ENCODE measurements around the gene POU6F2. TPM values are rescaled to one million over a fixed set of nuclear protein-coding genes. Genes with fewer than 3 reads are reported as not detected.

Gene POU6F2
- total RNA-seq, 5 donors from 2014 or later (not counting 1 experiment from before 2014, with no cell fraction given): not detected

- ChIA-PET CTCF (no interaction called here), POLR2A (no interaction called here)
- Histone ChIP-seq H3K9me3 (no peaks in the 10 kb centered on the region), H3K27ac (ENCODE audit: low read length) (no peak overlapping the region), H3K27me3 (replicated peaks in 1 of 2; ENCODE audit: control insufficient read depth in 2 of 2, extremely low read depth in 1 of 2, insufficient read depth in 2 of 2, low read length in 1 of 2) (peaks cover 6 to 12% of the 10 kb centered on the region in 2 experiments), H3K4me3 (ENCODE audit: control insufficient read depth in 1 of 2, extremely low read depth in 1 of 2, low read length in 1 of 2) (no peak overlapping the region), H3K4me1 (ENCODE audit: control insufficient read depth in 1 of 2, extremely low read depth in 1 of 2, insufficient read depth in 2 of 2, low read length in 2 of 2) (no peaks in the 10 kb centered on the region), H3K36me3 (ENCODE audit: control insufficient read depth in 2 of 2, extremely low read depth in 1 of 2, insufficient read depth in 1 of 2, low read length in 1 of 2) (no peaks in the 10 kb centered on the region)
- no peak for DNase-seq
- Mint-ChIP-seq H3K4me3 (no peak overlapping the region), H3K27me3 (peaks cover 31 to 36% of the 10 kb centered on the region in 2 donors), H3K9me3 (no peaks in the 10 kb centered on the region), H3K27ac (no peak overlapping the region), H3K36me3 (no peaks in the 10 kb centered on the region), H3K4me1 (no peaks in the 10 kb centered on the region)
- 32% methylated on average over 3 of the region's 4 CpGs for WGBS (ENCODE audit: insufficient coverage)
- ATAC-seq (replicated peaks in 1 of 4): no peak
These were observed 3.9 kb upstream of the POU6F2 start for GRCh38 chr7:38973760-38974159.

GRCh38 chr7:38975944-38976392, 1.7 kb upstream of the POU6F2 start:
- WGBS (ENCODE audit: insufficient coverage): 5% methylated on average over 38 of the region's 38 CpGs
- no peak for ATAC-seq (replicated peaks in 1 of 4)
- CTCF ChIA-PET: no interaction called here
- no peak for DNase-seq
- Mint-ChIP-seq H3K4me3 (no peak overlapping the region), H3K9me3 (no peaks in the 10 kb centered on the region), H3K27ac (no peak overlapping the region), H3K27me3 (peaks cover 39 to 45% of the 10 kb centered on the region in 2 donors), H3K4me1 (no peaks in the 10 kb centered on the region), H3K36me3 (no peaks in the 10 kb centered on the region)
- Histone ChIP-seq H3K36me3 (ENCODE audit: control insufficient read depth in 2 of 2, extremely low read depth in 1 of 2, insufficient read depth in 1 of 2, low read length in 1 of 2) (no peaks in the 10 kb centered on the region), H3K4me1 (ENCODE audit: control insufficient read depth in 1 of 2, extremely low read depth in 1 of 2, insufficient read depth in 2 of 2, low read length in 2 of 2) (no peaks in the 10 kb centered on the region), H3K9me3 (no peaks in the 10 kb centered on the region), H3K4me3 (ENCODE audit: control insufficient read depth in 1 of 2, extremely low read depth in 1 of 2, low read length in 1 of 2) (no peak overlapping the region), H3K27me3 (replicated peaks in 1 of 2; ENCODE audit: control insufficient read depth in 2 of 2, extremely low read depth in 1 of 2, insufficient read depth in 2 of 2, low read length in 1 of 2) (peaks cover 6 to 15% of the 10 kb centered on the region in 2 experiments), H3K27ac (ENCODE audit: low read length) (no peak overlapping the region)
- POLR2A ChIA-PET: no interaction called here

- Mint-ChIP-seq H3K4me1 (no peaks in the 10 kb centered on the region), H3K36me3 (no peaks in the 10 kb centered on the region), H3K27me3 (peaks cover 47 to 51% of the 10 kb centered on the region in 2 donors), H3K4me3 (no peak overlapping the region), H3K9me3 (no peaks in the 10 kb centered on the region), H3K27ac (no peak overlapping the region)
- ChIA-PET POLR2A (no interaction called here), CTCF (no interaction called here)
- DNase-seq (no peak), ATAC-seq (replicated peaks in 1 of 4) (no peak)
- Histone ChIP-seq H3K36me3 (ENCODE audit: control insufficient read depth in 2 of 2, extremely low read depth in 1 of 2, insufficient read depth in 1 of 2, low read length in 1 of 2) (no peaks in the 10 kb centered on the region), H3K4me3 (ENCODE audit: control insufficient read depth in 1 of 2, extremely low read depth in 1 of 2, low read length in 1 of 2) (no peak overlapping the region), H3K27me3 (replicated peaks in 1 of 2; ENCODE audit: control insufficient read depth in 2 of 2, extremely low read depth in 1 of 2, insufficient read depth in 2 of 2, low read length in 1 of 2) (peaks cover 6 to 15% of the 10 kb centered on the region in 2 experiments), H3K9me3 (no peaks in the 10 kb centered on the region), H3K27ac (ENCODE audit: low read length) (no peak overlapping the region), H3K4me1 (ENCODE audit: control insufficient read depth in 1 of 2, extremely low read depth in 1 of 2, insufficient read depth in 2 of 2, low read length in 2 of 2) (no peaks in the 10 kb centered on the region)
- 87% methylated on average over 3 of the region's 5 CpGs for WGBS (ENCODE audit: insufficient coverage)
These were observed 782 bp downstream of the POU6F2 start for GRCh38 chr7:38978491-38978890.

GRCh38 chr7:38992203-38992602, 14.5 kb downstream of the POU6F2 start:
- DNase-seq: no peak
- H3K27me3 ChIP-seq (replicated peaks in 1 of 2; ENCODE audit: control insufficient read depth in 2 of 2, extremely low read depth in 1 of 2, insufficient read depth in 2 of 2, low read length in 1 of 2): no peaks in the 10 kb centered on the region
- H3K36me3 ChIP-seq (ENCODE audit: control insufficient read depth in 2 of 2, extremely low read depth in 1 of 2, insufficient read depth in 1 of 2, low read length in 1 of 2): no peaks in the 10 kb centered on the region
- no peak overlapping the region for H3K4me3 ChIP-seq (ENCODE audit: control insufficient read depth in 1 of 2, extremely low read depth in 1 of 2, low read length in 1 of 2)
- H3K27ac Mint-ChIP-seq: no peak overlapping the region
- ChIA-PET CTCF (no interaction called here), POLR2A (no interaction called here)
- peaks cover 0 to 4% (median 0%) of the 10 kb centered on the region in 3 donors for H3K9me3 Mint-ChIP-seq
- no peaks in the 10 kb centered on the region for H3K9me3 ChIP-seq
- H3K4me1 ChIP-seq (ENCODE audit: control insufficient read depth in 1 of 2, extremely low read depth in 1 of 2, insufficient read depth in 2 of 2, low read length in 2 of 2): no peaks in the 10 kb centered on the region
- H3K4me1 Mint-ChIP-seq: no peaks in the 10 kb centered on the region
- H3K4me3 Mint-ChIP-seq: no peak overlapping the region
- H3K36me3 Mint-ChIP-seq: no peaks in the 10 kb centered on the region
- H3K27ac ChIP-seq (ENCODE audit: low read length): no peak overlapping the region
- peaks cover 9 to 18% of the 10 kb centered on the region in 2 donors for H3K27me3 Mint-ChIP-seq
- no peak for ATAC-seq (replicated peaks in 1 of 4)
- 69% methylated on average over 2 of the region's 4 CpGs for WGBS (ENCODE audit: insufficient coverage)

- Histone ChIP-seq H3K4me1 (ENCODE audit: control insufficient read depth in 1 of 2, extremely low read depth in 1 of 2, insufficient read depth in 2 of 2, low read length in 2 of 2) (no peaks in the 10 kb centered on the region), H3K4me3 (ENCODE audit: control insufficient read depth in 1 of 2, extremely low read depth in 1 of 2, low read length in 1 of 2) (no peak overlapping the region), H3K27ac (ENCODE audit: low read length) (no peak overlapping the region), H3K9me3 (no peaks in the 10 kb centered on the region), H3K27me3 (replicated peaks in 1 of 2; ENCODE audit: control insufficient read depth in 2 of 2, extremely low read depth in 1 of 2, insufficient read depth in 2 of 2, low read length in 1 of 2) (no peaks in the 10 kb centered on the region), H3K36me3 (ENCODE audit: control insufficient read depth in 2 of 2, extremely low read depth in 1 of 2, insufficient read depth in 1 of 2, low read length in 1 of 2) (no peaks in the 10 kb centered on the region)
- DNase-seq: no peak
- WGBS (ENCODE audit: insufficient coverage): 71% methylated on average over 1 of the region's 1 CpG
- no peaks in the 10 kb centered on the region for H3K27me3 Mint-ChIP-seq
- no peak overlapping the region for H3K27ac Mint-ChIP-seq
- no peaks in the 10 kb centered on the region for H3K4me1 Mint-ChIP-seq
- ChIA-PET POLR2A (no interaction called here), CTCF (no interaction called here)
- no peak for ATAC-seq (replicated peaks in 1 of 4)
- H3K4me3 Mint-ChIP-seq: no peak overlapping the region
- no peaks in the 10 kb centered on the region for H3K36me3 Mint-ChIP-seq
- no peaks in the 10 kb centered on the region for H3K9me3 Mint-ChIP-seq
These were observed 23.9 kb downstream of the POU6F2 start for GRCh38 chr7:39001595-39001994.

GRCh38 chr7:39002755-39003154, 25.0 kb downstream of the POU6F2 start:
- Mint-ChIP-seq H3K4me1 (no peaks in the 10 kb centered on the region), H3K27me3 (no peaks in the 10 kb centered on the region), H3K36me3 (no peaks in the 10 kb centered on the region), H3K27ac (no peak overlapping the region), H3K4me3 (no peak overlapping the region), H3K9me3 (no peaks in the 10 kb centered on the region)
- no peak for DNase-seq
- no peak for ATAC-seq (replicated peaks in 1 of 4)
- Histone ChIP-seq H3K36me3 (ENCODE audit: control insufficient read depth in 2 of 2, extremely low read depth in 1 of 2, insufficient read depth in 1 of 2, low read length in 1 of 2) (no peaks in the 10 kb centered on the region), H3K4me1 (ENCODE audit: control insufficient read depth in 1 of 2, extremely low read depth in 1 of 2, insufficient read depth in 2 of 2, low read length in 2 of 2) (no peaks in the 10 kb centered on the region), H3K27ac (ENCODE audit: low read length) (no peak overlapping the region), H3K4me3 (ENCODE audit: control insufficient read depth in 1 of 2, extremely low read depth in 1 of 2, low read length in 1 of 2) (no peak overlapping the region), H3K27me3 (replicated peaks in 1 of 2; ENCODE audit: control insufficient read depth in 2 of 2, extremely low read depth in 1 of 2, insufficient read depth in 2 of 2, low read length in 1 of 2) (no peaks in the 10 kb centered on the region), H3K9me3 (no peaks in the 10 kb centered on the region)
- WGBS (ENCODE audit: insufficient coverage): no CpG with 5 or more reads among the region's 5 CpGs
- ChIA-PET POLR2A (no interaction called here), CTCF (no interaction called here)

- no peaks in the 10 kb centered on the region for H3K27me3 ChIP-seq (replicated peaks in 1 of 2; ENCODE audit: control insufficient read depth in 2 of 2, extremely low read depth in 1 of 2, insufficient read depth in 2 of 2, low read length in 1 of 2)
- POLR2A ChIA-PET: no interaction called here
- H3K27me3 Mint-ChIP-seq: no peaks in the 10 kb centered on the region
- CTCF ChIA-PET: no interaction called here
- H3K4me1 ChIP-seq (ENCODE audit: control insufficient read depth in 1 of 2, extremely low read depth in 1 of 2, insufficient read depth in 2 of 2, low read length in 2 of 2): no peaks in the 10 kb centered on the region
- H3K27ac ChIP-seq (ENCODE audit: low read length): no peak overlapping the region
- H3K4me1 Mint-ChIP-seq: no peaks in the 10 kb centered on the region
- DNase-seq: no peak
- no peak overlapping the region for H3K27ac Mint-ChIP-seq
- H3K4me3 ChIP-seq (ENCODE audit: control insufficient read depth in 1 of 2, extremely low read depth in 1 of 2, low read length in 1 of 2): no peak overlapping the region
- 58% methylated on average over 6 of the region's 8 CpGs for WGBS (ENCODE audit: insufficient coverage)
- no peaks in the 10 kb centered on the region for H3K9me3 Mint-ChIP-seq
- H3K36me3 ChIP-seq (ENCODE audit: control insufficient read depth in 2 of 2, extremely low read depth in 1 of 2, insufficient read depth in 1 of 2, low read length in 1 of 2): no peaks in the 10 kb centered on the region
- no peak overlapping the region for H3K4me3 Mint-ChIP-seq
- no peak for ATAC-seq (replicated peaks in 1 of 4)
- no peaks in the 10 kb centered on the region for H3K36me3 Mint-ChIP-seq
- H3K9me3 ChIP-seq: no peaks in the 10 kb centered on the region
These were observed 27.3 kb downstream of the POU6F2 start for GRCh38 chr7:39005036-39005435.

All from T-cell (primary cell).